Tibial nerve (tissue), 4 donors: Measurements from ENCODE around the gene MED15. TPM values are rescaled to one million over a fixed set of nuclear protein-coding genes. Genes with fewer than 3 reads are reported as not detected.

ENCODE experiments used
- DNase-seq, 2 donors: peaks; one replicate each; pipeline ENCODE4 v3.0.0-alpha.2; 2019; ENCODE audit warnings: low spot score in 2 of 2
- H3K27ac ChIP-seq, 4 donors: fragments of 200-600 bp; sonication (generic) in 3 of 4; one replicate each; pipeline ENCODE4 v1.5.1; 2017 to 2019; ENCODE audit warnings: mild to moderate bottlenecking in 1 of 4
- H3K27me3 ChIP-seq, 2 donors: fragments of 200-600 bp; sonication (generic) in 1 of 2; one replicate each; pipeline versions ENCODE4 v1.5.1 to v1.6.0; 2017 to 2019
- H3K36me3 ChIP-seq, 3 donors: fragments of 200-600 bp; sonication (generic); one replicate each; pipeline ENCODE4 v1.5.1; 2018 to 2019
- H3K4me1 ChIP-seq, 4 donors: fragments of 200-600 bp; sonication (generic) in 3 of 4; one replicate each; pipeline ENCODE4 v1.5.1; 2017 to 2019
- H3K4me3 ChIP-seq, 4 donors: fragments of 200-600 bp; sonication (generic) in 3 of 4; one replicate each; pipeline ENCODE4 v1.5.1; 2017 to 2019; ENCODE audit warnings: mild to moderate bottlenecking in 1 of 4, moderate library complexity in 1 of 4
- H3K9me3 ChIP-seq, 4 donors: fragments of 200-600 bp; sonication (generic) in 3 of 4; one replicate each; pipeline ENCODE4 v1.5.1; 2017 to 2019
- EP300 ChIP-seq, 2 donors: sonication (generic); formaldehyde crosslinking; IDR thresholded peaks; one replicate each; pipeline ENCODE4 v1.6.1; 2017; ENCODE audit warnings: antibody characterized with exemption in 2 of 2, mild to moderate bottlenecking in 1 of 2
- POLR2A ChIP-seq, 2 donors: fragments of 450-650 bp; IDR thresholded peaks; one replicate each; pipeline ENCODE4 v1.6.1; 2017; ENCODE audit warnings: antibody characterized with exemption in 2 of 2, mild to moderate bottlenecking in 2 of 2, moderate library complexity in 2 of 2
- WGBS, 2 donors: methylation state at CpG; one replicate each; pipeline ENCODE4 v1.1.5; 2018; 5-methylcytosine and 5-hydroxymethylcytosine counted together
- total RNA-seq, 4 donors: library from RNA; depleted of rRNA; stranded (reverse); fragments of >200 nt; gene quantifications; one replicate each; pipeline ENCODE4 v1.1.0, GENCODE V29; 2016
- TF ChIP-seq, protein P1 (sequence below), 5 experiments: fragments of 200-600 bp in 3 of 5; fragments of 450-650 bp in 2 of 5; sonication (generic) in 3 of 5; IDR thresholded peaks; one replicate each; pipeline ENCODE4 v1.5.1; 2016 to 2019; ENCODE audit warnings: antibody characterized with exemption in 5 of 5, mild to moderate bottlenecking in 3 of 5, moderate library complexity in 2 of 5

MED15 gene
- total RNA-seq, 4 donors from 2014 or later, result 49.2 to 147 (median 102) TPM

DNA sequence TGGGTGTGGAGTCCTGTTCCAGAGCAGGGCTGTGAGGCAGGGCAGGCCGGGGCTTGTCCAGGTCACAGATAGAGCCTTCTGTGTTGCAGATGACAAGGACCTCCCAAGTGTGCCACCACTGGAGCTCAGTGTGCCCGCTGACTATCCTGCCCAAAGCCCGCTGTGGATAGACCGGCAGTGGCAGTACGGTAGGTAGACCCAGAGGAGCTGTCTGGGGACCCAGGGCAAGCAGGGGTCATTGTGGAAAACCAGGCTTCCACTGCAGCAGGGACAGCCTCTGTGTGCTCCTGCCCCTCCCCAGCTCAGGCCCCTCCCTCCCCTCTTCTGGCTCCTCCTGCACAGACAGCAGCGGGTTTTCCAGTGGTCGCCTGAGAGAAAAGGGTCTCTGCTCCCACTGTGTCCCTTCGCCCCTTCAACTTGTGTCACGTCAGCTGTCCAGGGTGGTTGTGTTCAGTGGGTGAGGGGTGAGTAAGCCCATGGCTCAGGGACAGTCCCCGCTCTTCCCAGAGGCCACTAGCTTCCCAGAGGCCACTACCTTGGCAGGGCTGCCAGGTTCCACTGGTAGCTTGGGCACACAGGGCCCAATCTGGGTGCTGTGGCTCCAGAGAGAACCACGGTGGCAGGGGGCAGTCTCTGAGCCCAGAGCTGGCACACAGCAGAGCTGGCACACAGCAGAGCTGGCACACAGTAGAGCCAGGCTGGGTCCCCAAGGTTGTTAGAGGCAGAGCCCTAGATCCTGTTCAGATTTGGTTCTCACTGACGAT lies 78.4 kb downstream of the MED15 start:
- H3K4me3 ChIP-seq, result no peak overlapping the region
- H3K27ac ChIP-seq, result no peak overlapping the region
- H3K36me3 ChIP-seq, result peaks cover 2 to 74% (median 42%) of the 10 kb centered on the region in 3 donors
- TF ChIP-seq, protein P1, sequence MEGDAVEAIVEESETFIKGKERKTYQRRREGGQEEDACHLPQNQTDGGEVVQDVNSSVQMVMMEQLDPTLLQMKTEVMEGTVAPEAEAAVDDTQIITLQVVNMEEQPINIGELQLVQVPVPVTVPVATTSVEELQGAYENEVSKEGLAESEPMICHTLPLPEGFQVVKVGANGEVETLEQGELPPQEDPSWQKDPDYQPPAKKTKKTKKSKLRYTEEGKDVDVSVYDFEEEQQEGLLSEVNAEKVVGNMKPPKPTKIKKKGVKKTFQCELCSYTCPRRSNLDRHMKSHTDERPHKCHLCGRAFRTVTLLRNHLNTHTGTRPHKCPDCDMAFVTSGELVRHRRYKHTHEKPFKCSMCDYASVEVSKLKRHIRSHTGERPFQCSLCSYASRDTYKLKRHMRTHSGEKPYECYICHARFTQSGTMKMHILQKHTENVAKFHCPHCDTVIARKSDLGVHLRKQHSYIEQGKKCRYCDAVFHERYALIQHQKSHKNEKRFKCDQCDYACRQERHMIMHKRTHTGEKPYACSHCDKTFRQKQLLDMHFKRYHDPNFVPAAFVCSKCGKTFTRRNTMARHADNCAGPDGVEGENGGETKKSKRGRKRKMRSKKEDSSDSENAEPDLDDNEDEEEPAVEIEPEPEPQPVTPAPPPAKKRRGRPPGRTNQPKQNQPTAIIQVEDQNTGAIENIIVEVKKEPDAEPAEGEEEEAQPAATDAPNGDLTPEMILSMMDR (IDR thresholded peaks at IDR 0.05), result no peak
- TF ChIP-seq POLR2A (IDR thresholded peaks at IDR 0.05) (no peak), EP300 (IDR thresholded peaks at IDR 0.05) (no peak)
- no peaks in the 10 kb centered on the region for H3K4me1 ChIP-seq
- WGBS, 2 donors, result 87 to 92% methylated on average over 9 to 11 of the region's 12 CpGs
- no peaks in the 10 kb centered on the region for H3K27me3 ChIP-seq
- H3K9me3 ChIP-seq, result no peaks in the 10 kb centered on the region
- DNase-seq, result no peak

DNA sequence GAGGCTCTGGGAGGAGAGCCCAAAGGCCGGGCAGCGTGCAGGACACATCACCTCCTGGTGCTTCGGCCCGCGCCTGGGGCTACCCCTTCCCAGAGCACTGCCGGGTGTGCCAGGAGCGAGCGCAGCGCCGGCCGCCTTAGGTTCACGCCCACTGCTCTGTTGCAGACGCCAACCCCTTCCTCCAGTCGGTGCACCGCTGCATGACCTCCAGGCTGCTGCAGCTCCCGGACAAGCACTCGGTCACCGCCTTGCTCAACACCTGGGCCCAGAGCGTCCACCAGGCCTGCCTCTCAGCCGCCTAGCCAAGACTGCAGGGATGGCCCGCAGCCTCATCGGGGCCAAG lies 79.0 kb downstream of the MED15 start:
- H3K27ac ChIP-seq, result no peak overlapping the region
- no peaks in the 10 kb centered on the region for H3K4me1 ChIP-seq
- H3K4me3 ChIP-seq, result no peak overlapping the region
- no peaks in the 10 kb centered on the region for H3K9me3 ChIP-seq
- no peak for DNase-seq
- 89 to 98% methylated on average over 22 of the region's 22 CpGs for WGBS, 2 donors
- H3K27me3 ChIP-seq, result no peaks in the 10 kb centered on the region
- TF ChIP-seq EP300 (IDR thresholded peaks at IDR 0.05) (no peak), POLR2A (IDR thresholded peaks at IDR 0.05) (no peak)
- TF ChIP-seq, protein P1 (IDR thresholded peaks at IDR 0.05), result no peak
- H3K36me3 ChIP-seq, result peaks cover 2 to 68% (median 42%) of the 10 kb centered on the region in 3 donors

DNA sequence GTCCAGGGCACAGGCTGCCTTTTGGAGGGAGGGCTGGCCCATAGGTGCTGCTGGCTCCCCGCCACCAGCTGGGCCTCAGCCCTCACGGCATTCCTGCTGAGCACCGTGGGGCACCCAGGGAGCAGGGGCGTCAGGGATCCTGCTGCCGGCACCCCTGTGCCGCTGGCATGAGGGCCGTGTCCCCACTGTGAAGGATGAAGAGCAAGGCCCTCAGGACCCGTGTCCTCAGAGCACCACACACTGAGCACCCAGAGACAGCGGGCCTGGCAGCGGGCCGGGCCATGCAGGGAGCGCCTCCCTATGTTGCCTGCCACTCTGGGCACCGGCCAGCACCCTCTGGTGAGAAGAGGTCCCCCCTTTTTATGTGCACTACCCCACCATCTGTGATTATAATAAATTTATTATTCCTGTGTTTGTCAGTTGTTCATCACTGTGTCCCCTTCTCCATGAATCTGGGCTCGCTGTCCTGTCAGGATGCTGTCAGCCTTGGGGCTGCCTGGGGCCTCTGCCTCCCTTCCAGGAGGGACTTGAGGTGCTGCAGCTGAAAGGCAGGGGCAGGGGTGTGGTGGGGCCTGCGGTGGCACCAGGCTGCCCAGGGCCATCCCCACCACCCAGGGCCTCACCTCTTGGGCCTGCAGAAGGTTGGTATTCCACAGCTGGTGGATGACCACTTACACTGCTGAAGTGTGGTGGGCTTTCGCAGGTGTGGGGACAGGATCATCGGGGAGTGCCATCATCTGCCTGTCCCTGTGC lies 80.0 kb downstream of the MED15 start:
- peaks cover 2 to 58% (median 42%) of the 10 kb centered on the region in 3 donors for H3K36me3 ChIP-seq
- H3K9me3 ChIP-seq, result no peaks in the 10 kb centered on the region
- no peak for DNase-seq
- TF ChIP-seq EP300 (IDR thresholded peaks at IDR 0.05), result no peak
- TF ChIP-seq, protein P1 (IDR thresholded peaks at IDR 0.05), result no peak
- no peak for TF ChIP-seq POLR2A (IDR thresholded peaks at IDR 0.05)
- H3K27me3 ChIP-seq, result no peaks in the 10 kb centered on the region
- H3K4me3 ChIP-seq, result no peak overlapping the region
- WGBS, 2 donors, result 92 to 98% methylated on average over 6 to 14 of the region's 17 CpGs
- H3K27ac ChIP-seq, result no peak overlapping the region
- H3K4me1 ChIP-seq, result no peaks in the 10 kb centered on the region

DNA sequence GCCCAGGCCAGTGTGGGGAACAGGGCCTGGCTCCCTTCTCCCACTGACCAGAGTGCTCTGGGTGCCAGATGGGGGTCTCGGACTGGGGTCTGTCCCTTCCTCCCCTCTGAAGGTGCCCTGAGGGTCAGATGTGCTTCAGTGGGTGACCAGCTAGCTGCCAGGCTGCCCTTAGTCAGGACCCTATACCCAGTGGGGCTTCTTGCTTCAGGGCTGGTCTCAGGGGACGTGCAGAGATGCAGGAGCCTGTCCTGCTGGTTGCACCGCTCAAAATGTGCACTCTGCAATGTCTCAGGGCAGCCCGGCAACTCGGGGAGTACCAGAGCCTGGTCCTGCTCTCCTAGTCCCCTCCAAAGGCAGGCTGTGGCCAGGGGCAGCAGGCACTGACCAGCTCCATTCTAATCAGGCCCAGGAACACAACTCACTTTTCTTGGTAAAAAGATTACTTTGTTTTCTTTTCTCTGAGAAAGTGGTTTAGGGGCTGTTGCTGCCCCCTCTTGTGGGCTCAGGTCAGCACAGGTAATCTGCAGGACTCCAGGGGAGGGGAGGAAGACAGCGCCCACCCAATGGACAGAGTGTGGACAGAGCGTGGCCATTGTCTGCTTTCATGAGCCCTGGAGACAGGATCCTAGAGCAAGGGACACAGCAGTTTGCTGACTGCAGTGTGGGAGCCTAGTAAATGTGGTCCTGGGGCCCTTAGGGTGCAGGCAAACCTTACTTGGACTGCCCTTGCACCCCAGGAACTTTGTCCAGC lies 80.9 kb downstream of the MED15 start:
- TF ChIP-seq EP300 (IDR thresholded peaks at IDR 0.05) (no peak), POLR2A (IDR thresholded peaks at IDR 0.05) (no peak)
- TF ChIP-seq, protein P1 (IDR thresholded peaks at IDR 0.05), result no peak
- no peaks in the 10 kb centered on the region for H3K4me1 ChIP-seq
- H3K27ac ChIP-seq, result no peak overlapping the region
- H3K27me3 ChIP-seq, result no peaks in the 10 kb centered on the region
- peaks cover 2 to 49% (median 36%) of the 10 kb centered on the region in 3 donors for H3K36me3 ChIP-seq
- WGBS, 2 donors, result 70 to 85% methylated on average over 6 to 7 of the region's 7 CpGs
- H3K4me3 ChIP-seq, result no peak overlapping the region
- H3K9me3 ChIP-seq, result no peaks in the 10 kb centered on the region
- DNase-seq, result no peak
